HG02981 (cell line): ENCODE measurements around the gene MYO5C.

Source experiments
- ATAC-seq: cut with Tn5 transposase; IDR thresholded peaks from one replicate; pipeline ENCODE4 v1.9.1; 2021; ENCODE audit warnings: mild to moderate bottlenecking, moderate library complexity; ENCODE audit not compliant: unreplicated experiment

MYO5C gene, protein sequence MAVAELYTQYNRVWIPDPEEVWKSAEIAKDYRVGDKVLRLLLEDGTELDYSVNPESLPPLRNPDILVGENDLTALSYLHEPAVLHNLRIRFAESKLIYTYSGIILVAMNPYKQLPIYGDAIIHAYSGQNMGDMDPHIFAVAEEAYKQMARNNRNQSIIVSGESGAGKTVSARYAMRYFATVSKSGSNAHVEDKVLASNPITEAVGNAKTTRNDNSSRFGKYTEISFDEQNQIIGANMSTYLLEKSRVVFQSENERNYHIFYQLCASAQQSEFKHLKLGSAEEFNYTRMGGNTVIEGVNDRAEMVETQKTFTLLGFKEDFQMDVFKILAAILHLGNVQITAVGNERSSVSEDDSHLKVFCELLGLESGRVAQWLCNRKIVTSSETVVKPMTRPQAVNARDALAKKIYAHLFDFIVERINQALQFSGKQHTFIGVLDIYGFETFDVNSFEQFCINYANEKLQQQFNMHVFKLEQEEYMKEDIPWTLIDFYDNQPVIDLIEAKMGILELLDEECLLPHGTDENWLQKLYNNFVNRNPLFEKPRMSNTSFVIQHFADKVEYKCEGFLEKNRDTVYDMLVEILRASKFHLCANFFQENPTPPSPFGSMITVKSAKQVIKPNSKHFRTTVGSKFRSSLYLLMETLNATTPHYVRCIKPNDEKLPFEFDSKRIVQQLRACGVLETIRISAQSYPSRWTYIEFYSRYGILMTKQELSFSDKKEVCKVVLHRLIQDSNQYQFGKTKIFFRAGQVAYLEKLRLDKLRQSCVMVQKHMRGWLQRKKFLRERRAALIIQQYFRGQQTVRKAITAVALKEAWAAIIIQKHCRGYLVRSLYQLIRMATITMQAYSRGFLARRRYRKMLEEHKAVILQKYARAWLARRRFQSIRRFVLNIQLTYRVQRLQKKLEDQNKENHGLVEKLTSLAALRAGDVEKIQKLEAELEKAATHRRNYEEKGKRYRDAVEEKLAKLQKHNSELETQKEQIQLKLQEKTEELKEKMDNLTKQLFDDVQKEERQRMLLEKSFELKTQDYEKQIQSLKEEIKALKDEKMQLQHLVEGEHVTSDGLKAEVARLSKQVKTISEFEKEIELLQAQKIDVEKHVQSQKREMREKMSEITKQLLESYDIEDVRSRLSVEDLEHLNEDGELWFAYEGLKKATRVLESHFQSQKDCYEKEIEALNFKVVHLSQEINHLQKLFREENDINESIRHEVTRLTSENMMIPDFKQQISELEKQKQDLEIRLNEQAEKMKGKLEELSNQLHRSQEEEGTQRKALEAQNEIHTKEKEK (N-terminal part only)

DNA sequence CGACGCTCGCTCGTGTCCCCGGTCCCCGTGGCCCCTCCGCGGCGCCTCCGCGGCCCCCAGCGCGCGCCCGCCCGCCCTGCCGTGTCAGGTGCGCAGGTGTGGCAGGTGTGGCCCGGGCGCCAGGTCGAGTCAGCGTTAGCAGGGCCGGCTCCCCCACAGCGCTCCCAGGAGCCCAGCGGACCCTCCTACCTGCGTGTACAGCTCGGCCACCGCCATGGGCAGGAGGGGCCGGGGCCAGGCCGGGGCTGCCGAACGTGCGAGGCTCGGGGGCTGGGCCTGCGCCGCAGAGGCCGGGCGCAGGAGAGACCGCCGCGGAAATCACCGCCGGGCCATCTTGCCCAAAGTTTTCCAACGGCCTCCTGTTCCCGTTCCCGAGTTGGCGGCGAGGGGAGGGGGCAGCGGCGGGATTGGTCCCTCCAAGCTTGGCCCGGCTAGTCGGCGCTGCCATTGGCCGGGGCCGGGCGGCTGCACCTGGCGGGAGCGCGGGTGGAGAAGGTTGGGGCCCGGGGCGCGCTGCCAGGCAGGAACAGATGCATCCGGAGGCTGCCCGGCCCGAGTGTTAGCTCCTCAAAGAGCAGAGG, at the start of gene MYO5C:
TSS of gene MYO5C (minus strand) at position 384 of the 581 bp plus-strand sequence. CDS start at position 216, 168 bp downstream.
- ATAC-seq = no peak

DNA sequence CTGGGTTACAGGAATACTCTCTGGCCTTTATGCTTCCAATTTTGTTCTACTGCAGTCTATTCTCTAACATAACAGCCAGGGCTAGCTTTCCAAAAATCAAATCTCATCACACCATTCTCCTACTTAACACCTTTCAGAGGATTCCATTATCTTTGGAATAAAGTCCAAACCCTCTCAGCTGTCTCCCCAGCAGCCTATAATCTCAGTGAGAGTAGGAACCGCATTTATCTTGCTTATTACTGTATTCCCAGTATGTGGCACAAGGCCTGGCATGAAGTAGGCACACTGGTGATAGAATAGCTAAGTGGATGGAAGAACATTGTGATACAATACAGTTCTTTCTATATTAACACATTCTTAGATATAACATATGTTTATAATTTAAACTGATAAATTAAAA, 49.0 kb upstream of the MYO5C start:
- no peak for ATAC-seq

DNA sequence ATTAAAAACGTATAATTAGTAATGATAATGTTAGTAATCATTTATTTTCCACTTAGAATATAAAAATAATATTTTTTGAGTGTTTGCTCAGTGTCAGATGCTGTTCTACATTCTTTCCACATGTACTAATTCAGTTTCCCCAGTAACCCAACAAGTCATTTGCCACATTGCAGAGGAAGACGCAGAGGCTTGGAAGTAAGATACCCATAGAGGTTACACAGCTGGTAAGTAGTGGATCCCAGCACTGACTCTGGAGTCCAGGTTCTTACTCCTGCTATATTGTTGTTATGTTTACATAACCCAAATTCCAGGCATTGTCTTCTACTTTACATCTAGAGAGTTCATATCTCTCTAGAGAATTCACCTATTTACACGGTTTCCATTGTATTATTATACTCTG, 48.2 kb upstream of the MYO5C start:
- no peak for ATAC-seq

DNA sequence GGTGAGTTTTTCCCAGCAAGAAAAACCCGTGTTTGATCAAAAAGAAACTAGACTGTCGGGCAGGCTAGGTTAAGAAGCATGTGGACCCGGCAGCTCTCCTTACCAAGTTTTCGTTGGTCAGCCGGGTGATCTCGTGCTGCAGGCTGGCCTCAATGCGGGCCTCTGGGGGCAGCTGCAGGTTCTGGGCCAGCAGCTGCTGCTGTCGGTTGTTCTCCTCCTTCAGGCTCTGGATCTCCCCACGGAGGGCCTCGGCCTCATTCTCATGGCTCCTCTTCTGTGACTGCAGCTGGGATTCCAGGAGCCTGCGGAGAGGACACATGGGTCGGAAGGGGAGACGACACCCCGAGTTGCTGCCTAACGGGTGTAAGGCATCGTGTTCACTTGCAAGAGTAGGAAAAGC, 44.5 kb upstream of the MYO5C start:
- ATAC-seq = no peak

DNA sequence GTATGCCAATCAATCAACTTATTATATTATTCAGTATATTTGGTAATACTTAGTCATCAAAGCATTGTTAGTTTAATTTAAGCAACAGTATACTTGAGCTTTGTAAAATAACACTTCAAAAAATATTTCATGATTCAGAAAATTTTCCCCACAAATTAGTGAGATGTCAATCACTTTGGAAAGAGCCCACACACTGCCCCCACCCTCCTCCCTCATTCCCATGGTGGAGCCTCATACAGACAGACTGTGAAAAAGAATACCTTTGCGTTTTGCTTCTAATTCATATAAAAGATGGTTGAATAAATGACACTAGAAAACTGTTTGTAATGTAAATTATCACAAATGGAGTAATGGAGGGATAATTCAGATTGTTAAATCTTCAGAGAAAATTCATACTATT, 43.3 kb upstream of the MYO5C start:
- no peak for ATAC-seq

DNA sequence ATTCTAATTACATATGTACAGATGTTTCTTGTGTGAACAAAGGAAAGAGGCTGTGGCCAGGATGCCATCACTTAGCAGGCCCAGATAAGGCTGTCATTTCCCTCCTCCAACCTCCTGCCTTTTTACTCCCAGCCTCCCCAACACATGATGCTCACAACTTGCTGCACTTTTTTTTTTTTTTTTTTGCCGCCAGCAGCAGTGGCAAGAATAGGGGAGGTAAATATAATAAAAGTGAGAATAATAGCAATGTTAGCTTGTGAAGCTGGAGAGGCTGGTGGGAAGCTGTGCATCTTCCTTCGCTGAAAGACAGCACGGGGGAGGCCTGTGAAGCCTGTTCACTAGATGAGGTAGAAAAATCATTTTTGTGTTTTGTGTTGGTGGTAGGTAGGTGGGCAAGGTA, 42.5 kb upstream of the MYO5C start:
- no peak for ATAC-seq

DNA sequence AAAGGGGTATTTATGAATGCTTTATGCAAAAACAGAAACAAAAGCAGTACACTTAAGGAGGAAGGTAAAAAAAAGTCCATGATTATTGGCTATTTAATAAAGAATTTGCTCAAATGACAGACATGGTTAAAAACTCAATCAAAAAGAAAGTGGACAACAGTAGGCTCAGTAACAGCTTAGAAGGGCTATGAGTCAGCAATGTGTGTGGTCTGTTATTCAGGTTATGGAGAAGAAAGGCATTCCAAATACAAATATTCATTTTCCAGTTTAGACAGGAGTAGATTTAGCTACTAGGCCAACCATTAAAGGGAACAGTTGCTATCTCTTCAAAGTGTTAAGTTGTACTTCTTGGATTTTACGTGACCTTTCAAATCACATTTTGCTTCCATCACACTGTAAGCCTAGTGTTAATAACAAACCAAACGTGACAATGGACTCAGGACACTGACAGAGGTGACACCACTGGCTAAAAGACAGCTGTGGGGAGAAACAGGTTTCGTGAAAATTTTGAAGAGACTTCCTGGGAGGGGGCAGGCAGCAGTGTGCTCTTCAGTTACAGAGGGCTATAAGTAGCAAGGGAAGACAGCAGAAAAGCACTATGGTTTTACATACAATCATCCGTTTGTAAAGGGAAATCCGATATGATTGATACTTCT, 41.7 kb upstream of the MYO5C start:
- ATAC-seq = no peak

DNA sequence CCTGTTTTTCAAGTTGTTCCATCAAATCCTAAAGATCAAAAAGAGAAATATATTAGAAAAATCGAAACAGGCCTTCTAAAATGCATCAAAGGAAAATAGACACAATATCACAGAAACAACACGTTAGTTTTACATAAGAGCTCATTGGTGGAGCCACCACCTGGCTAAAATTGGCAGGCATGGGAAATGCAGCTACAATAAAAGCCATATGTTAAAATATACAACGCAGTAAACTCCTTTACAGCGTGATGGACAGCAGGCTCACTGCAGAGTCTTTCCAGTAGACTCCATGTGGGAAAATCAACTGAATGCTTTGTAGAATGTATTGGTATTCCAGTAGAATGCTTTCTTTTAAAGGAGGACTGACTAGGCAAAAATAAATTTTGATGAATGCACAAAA, 40.9 kb upstream of the MYO5C start:
- ATAC-seq = no peak

DNA sequence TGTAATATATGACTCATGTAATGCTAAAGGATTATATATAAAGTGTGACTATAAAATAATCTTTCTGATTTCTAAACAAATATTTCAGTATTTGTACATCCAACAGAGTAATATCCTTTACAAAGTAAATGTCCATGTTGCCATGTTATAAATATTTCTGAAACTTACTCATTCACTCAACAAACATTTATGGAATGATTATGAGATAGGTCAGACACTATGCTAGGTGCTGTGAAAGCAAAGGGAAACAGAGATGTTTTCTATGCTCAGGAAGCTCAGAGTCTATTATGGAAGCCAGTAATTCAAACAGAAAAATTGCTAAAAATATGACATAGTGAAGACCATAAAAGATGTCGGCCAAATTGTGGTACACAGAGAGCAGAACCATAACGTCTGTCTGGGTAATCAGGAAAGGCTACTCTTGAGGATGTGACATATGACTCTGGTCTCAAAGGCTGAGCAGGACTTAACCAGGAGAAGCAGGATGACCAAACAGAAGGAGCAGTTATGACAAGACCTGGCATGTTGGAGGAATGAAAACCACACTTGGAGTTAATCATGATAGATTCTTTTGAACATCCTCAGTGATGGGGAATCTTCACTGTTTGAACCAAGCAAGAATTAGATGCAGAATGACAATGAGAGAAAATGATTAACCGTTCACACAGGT, 39.0 kb upstream of the MYO5C start:
- no peak for ATAC-seq

DNA sequence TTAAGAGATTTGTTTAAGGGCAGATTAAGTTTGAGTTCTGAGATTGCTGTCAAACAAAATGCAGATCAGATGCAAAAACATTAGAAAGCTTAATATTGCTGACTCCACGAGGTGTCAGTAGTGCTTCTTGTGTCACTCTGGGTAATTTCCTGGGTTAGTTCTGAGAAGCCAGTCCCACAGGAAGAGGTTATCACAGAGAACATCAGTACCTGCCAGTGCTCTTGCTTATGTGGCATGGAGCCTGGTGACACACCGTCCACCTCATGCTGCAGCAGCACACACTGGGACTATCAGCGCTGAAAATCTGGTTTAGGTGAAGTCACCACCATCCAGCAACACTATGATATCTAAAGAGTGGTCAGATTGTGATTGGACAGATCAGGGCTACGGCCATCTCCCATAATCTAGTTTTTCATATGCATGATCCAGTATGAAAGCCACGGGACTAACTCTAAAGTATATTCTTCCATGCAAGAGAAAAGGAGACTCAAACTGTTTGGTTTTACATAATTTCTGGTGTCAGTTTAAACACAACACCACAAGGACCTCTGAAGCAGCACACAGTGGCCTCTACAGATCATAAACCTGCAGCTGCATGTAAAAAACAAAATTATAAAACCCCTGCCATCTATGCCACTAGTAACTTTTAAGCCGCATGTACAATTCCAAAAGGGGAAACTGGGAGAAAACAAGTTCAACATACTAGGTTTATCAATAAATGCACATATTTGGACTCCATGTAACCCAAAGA, 36.1 kb upstream of the MYO5C start:
- peak; percentile 91 for ATAC-seq

DNA sequence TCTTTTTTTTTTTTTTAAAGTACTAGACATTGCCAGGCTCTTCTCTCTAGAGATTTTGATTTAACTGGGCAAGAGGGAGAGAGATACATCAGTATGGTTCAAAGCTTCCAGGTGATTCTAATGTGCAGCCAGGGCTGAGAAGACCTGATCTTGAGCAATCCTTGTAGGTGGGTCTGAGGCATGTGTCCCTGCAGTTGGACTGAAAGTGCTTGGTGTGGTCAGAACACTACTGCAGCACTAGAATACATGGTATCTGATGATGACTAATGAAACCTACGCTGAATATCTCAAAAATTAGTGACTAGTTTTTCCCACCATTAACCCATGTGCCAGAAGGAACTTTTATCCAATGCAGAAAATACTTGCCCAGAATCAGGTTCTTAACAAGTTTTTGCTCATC, 34.4 kb upstream of the MYO5C start:
- no peak for ATAC-seq

DNA sequence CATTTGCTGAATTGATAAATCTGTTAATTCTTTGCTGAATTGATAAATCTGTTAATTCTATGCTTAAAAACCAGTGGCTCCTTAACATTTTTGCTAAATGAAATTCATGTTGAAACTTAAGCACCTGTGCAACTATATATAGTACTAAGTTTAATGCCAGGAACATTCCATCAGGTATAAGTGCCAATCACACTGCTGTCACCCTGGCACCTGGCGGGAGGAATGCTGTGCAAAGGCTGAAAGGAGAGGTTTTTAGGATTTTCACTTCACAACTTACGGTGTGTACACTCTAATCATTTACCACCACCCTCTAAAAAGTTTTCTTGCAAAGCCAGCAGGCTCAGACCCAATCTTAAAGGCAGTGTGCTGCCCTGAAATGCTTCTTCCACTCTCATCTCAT, 33.5 kb upstream of the MYO5C start:
- no peak for ATAC-seq

DNA sequence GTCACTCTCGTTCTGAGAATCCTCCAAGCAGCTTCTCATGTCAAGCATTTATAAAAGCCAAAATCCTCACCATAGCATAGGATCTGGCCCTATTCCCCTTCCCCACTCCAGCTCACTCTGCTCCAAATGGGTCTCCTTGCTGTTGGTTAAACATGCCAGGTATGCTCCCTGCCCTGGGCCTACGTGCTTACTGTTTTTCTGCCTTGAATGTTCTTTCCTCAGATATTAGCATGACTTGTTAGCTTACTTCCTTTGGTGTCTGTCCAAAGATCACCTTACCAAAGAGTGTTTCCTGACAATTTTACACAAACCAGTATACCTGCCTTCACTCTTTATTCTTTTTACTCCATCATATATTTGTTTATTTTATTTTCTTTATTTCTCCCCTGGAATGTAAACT, 33.1 kb upstream of the MYO5C start:
- ATAC-seq = no peak

DNA sequence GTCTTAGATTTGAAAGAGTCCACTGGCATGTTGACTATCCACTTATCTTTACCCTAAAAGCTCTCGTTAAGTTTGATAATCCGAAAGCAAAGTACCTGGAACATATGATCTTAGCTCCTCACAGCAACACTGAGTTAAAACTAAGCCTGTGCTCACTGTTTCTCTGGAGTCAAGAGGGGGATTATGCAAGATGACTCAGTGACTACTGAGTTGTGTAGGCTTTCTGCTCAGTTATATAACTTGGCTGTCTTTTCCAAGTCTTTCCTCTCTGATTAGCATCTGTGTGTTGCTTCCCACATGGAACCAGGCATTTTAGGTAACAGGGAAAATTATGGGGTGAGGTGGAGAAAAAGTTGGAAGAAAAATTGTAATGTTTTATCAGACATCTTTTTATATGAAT, 31.2 kb upstream of the MYO5C start:
- ATAC-seq = no peak

DNA sequence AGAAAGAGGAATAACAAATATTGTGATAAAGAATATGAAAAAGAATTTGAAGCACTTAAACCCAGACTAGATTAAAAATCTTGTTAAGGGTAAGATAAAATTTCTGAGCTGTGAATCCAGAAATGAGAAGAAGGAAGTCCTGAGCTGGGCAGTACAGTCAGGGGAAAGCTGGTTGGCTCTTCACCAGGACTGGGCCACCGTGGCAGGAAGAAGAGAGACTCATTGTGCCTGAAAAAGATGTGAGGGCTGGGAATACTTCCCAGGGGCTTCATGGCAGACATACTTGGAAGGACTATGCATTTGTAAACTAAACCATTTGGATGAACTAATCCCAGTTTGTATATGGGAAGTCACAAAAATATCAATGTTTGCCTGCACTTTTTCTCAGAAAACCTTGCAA, 28.5 kb upstream of the MYO5C start:
- no peak for ATAC-seq

DNA sequence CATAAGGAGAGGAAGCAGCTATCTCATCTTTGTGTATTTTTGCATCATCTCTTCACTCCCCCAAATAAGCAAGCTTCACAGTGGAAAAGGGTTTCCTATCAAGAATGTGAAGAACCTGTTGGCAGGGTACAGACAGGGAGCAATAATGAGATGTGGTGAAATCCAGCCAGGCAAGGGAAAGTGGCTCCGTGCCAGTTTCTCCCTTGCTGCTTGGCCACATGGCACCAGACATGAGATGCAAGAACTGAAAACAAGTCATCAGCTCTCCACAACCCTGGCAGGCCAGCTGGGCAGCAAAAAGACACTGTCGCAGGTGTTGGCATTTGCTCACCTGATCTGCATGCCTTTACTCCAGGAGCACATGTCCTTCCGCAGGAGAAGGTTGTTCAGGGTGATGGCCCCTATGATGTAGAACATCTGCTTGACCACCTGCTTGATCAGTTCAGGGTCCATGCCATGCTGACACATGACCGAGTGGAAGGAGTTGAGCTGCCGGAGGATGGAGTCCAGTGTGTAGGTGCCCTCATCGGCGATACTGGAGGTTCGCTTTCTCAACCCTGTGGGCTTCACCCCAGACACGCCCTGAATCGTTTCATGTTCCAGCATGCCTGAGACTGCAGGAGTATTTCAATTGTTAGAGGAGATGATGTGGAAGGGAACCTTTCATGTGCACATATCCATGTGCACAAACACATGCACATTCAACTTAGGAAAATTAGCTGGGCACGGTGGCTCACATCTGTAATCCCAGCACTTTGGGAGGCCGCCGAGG, 23.3 kb upstream of the MYO5C start:
- ATAC-seq = no peak

DNA sequence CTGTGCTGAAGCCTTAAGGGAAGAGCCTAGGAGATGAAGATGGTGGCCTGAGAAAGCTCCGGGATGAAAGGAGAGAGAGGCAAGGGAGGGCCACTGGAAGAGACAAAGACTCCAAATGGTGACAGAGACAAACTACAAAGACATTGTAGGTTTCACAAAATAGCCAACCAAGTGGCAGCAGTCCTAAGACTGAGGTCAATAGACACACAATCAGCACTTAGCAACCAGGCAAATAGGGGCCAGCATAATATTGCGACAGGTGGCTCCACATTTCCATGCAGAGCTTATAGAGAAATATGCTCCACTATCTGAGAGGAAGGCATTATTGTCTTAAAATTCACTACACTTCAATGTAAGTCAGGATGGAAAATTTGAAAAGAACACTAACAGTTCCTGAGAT, 22.1 kb upstream of the MYO5C start:
- no peak for ATAC-seq

DNA sequence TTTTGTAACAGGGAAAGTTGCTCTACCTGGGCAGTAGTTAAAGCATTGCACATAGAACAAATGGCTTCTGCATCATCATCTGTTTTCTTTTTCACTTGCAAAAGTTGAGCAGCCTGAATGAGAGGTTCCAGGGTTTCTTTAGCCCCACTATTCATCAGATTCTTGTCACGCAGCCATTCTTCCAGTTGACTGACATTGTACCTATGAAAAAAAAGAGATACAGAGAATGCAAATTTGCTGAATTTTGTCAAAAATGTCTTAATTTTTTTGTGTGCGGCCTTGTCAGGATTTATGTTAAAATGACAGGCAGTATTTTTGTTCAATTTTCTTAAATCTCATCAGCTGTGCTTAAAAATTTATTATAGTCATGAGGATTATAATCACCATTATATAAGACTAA, 21.4 kb upstream of the MYO5C start:
- no peak for ATAC-seq
